ENCODE data around the gene TMEM120B.

DNA sequence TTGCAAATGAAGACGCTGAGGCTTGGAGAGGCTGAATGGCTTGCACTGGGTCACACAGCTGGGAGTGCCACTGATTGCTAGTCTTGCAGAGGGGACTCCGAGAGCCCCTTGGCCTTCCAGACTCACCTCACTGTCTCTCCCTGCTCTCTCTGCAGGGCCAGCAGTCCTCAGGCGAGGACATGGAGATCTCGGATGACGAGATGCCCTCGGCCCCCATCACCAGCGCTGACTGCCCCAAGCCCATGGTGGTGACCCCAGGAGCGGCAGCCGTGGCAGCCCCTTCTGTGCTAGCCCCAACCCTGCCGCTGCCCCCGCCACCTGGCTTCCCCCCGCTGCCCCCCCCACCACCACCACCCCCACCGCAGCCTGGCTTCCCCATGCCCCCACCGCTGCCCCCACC lies 101.4 kb downstream of the TMEM120B start:
- no peak for TF ChIP-seq POLR2AphosphoS5 (IDR thresholded peaks at IDR 0.05)
- TF ChIP-seq, protein P1, sequence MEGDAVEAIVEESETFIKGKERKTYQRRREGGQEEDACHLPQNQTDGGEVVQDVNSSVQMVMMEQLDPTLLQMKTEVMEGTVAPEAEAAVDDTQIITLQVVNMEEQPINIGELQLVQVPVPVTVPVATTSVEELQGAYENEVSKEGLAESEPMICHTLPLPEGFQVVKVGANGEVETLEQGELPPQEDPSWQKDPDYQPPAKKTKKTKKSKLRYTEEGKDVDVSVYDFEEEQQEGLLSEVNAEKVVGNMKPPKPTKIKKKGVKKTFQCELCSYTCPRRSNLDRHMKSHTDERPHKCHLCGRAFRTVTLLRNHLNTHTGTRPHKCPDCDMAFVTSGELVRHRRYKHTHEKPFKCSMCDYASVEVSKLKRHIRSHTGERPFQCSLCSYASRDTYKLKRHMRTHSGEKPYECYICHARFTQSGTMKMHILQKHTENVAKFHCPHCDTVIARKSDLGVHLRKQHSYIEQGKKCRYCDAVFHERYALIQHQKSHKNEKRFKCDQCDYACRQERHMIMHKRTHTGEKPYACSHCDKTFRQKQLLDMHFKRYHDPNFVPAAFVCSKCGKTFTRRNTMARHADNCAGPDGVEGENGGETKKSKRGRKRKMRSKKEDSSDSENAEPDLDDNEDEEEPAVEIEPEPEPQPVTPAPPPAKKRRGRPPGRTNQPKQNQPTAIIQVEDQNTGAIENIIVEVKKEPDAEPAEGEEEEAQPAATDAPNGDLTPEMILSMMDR (IDR thresholded peaks at IDR 0.05) = no peak
- no peak for TF ChIP-seq POLR2A (IDR thresholded peaks at IDR 0.05)

Measured in transverse colon (tissue), 4 donors.